NCI-H2029 treated with DMSO at 0.1 percent for 48 hours (cell line): ENCODE data around the gene NUDT14.

ENCODE experiments used
- DNase-seq: peaks from one replicate; lab custom pipeline; 2025; lab: John Stamatoyannopoulos, UW

Gene NUDT14

DNA sequence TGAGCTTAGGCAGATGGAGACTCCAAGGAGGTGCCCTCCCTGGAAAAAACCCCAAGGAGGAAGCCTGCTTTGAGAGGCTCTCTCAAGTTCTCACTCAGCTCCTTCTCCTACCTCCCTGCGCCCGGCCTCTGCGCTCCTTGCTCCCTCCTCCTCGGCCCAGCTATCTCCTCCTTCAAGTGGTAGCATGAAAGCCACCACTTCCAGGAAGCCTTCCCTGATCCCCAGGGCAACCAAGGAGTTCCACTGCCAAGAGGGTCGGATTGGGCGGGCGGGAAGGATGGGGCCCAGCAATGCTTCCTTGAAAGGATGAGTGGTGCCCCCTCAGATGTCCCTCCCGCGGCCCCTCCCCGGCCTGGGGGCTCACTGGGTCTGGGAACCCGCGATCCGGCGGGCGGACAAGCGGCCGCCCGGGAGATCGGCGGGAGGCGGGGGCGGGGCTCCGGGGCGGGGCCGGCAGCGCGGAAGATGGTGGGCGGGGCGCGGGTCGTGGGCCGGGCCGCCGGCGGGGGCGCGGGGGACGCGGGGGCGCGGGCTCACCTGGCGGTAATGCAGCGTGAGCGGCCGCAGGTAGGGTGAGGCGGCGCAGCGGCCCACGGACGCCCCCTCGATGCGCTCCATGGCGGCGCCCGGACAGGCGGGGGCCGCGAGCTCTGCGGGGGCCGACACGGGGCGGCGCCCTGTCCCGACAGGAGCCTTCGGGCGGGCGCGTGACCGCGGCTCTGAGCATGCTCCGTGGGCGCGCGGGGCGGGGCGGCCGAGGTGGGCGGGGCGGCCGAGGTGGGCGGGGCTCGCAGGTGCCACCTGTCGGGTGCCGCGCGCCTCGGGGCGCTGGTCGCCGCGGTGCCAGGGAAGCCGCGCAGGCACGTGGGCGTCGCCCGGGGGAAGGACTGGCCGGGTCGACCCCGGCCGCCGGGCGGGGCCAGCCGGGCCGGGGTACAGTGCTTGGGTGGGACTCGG, at the start of gene NUDT14:
NUDT14 (minus strand) TSS at position 721 of the 957 bp plus-strand sequence; CDS start at position 618, 103 bp downstream.
- DNase-seq = no peak

DNA sequence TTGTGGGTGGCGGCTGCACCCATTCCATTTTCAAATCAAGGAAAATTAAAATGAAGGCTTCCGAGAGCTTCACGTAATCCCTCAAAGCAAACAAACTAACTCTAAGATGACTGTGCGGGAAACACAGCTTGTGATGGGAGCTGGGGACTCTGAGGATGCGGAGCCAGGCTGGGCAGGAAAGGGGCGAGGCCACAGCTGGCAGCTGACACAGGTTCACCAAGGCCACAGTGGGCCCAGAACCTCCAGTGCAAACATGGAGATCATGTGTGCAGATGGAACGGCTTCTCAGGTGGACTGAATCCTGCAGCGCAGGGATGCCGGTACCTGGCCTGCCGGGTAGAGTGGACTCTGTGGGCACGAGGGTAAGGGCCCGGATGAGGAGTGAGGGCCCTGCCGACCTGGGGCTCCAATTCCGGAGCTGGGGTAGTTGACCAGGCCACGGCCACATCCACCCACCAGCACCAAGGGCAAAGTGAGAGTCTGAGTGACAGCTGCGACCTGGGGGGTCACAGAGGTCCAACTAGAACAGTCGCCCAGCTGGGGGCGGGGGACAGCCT, 48.1 kb upstream of the NUDT14 start:
- no peak for DNase-seq

DNA sequence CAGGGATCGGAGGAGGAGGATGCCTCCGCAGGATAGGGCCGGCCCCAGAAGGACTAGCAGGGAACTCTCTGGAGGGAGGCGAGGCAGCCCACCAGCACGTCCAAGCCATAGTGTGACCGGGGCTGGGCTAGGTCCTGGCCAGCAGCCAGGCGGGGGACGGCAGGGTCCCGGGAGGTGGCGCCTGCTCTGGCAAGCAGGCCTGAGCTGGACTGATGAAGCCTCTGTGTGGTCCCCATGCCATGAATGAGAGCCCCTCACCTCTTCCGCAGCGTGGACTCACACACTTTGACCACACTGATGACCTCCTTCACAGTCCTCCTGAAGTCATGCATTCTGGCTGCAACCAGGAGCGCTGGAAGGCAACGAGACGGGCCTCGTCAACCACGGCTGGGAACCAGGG, 47.5 kb upstream of the NUDT14 start:
- DNase-seq = no peak

DNA sequence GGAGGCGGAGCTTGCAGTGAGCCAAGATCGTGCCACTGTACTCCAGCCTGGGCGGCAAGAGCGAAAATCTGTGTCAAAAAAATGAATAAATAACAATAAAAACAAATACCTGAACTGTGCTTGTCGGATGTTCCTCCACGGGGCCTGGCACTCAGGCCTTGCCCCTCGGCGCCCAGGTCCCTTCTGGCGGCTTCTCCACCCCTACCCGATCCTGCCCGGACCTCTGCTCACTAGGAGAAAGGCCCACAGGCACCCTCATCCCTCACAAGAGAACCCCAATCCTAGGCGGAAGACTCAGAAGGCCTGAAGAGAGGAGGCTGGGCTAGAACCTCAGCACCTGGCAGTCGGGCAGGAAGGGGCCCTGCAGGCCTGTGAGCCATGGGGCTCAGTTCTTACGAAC, 46.2 kb upstream of the NUDT14 start:
- no peak for DNase-seq

DNA sequence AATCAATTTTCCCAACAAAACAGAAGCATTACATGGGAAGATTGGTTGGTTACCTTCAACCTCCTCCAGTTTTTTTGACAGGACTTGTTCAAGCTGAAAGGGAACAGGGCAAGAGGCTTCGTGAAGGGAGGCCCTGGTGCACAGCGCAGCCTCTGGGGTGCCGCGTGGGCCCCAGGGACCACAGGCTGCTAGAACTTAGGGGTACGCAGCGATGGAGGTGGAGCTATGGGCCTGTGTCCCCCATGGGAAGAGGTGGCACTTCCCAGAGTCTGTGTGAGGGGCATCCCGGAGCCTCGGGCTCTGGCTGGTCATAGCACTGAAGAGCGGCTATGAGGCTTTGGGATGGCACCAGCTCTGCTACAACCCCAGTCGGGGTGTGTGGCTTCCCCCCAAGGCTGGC, 45.1 kb upstream of the NUDT14 start:
- DNase-seq = no peak

DNA sequence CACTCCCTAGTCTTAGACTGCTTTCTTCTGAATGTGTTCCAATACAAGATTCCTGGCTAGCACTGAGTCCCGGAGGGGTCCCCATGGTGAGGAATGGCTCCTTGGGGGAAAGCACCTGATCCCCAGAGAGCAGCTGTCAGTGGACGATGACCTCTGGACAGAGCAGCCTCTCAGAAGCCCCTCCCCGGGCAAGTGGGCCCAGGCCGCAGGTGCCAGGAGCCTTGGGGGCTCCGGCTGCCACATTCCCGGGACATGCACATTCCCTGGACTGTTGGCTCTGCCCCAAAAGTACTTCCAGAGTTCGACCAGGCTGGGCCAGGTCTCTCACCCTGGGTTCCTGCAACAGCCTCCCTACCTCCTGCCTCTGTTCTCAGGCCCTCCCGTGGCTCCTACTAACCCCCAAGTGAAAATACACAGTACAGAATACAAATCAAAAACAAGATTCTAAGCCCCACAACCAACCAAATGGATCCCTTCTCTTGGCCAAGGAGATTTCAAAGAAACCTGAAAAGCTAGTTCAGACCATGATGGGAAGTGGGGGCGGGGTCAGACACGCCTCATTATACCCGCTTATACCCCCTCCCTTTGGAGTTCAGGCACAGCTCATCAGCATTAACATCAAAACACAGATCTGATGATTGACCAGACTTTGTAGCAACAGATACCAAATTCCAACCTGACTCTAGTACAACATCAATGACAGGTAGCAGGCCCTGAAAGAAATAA, 43.9 kb upstream of the NUDT14 start:
- DNase-seq = no peak

DNA sequence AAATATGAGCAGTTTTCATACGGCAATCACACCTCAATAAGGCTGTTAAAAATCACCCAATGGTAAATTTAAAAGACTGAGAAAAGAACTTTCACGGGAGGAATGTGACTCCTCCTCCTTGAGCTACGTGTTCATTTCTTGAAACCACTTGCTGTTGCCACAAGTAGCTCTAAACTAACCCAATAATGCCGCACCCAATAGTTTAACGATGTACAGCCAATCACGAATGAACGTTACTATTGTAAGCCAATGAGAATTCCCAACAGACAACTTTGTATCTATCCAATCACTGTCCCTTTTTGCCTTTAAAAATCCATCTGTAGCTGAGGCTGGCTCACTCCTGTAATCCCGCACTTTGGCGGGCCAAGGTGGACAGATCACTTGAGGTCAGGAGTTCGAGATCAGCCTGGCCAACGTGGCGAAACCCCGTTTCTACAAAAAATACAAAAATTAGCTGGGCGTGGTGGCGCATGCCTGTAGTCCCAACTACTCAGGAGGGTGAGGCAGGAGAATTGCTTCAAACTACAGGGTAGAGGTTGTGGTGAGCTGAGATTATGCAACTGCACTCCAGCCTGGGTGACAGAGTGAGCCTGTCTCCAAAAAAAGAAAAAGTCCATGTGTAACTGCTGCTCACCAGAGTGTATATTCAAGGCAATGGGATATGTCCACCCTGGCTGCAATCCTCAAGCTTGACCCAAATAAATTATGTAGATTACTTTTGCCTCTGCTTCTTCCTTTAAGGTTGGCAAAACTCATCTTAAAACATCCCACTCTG, 42.8 kb upstream of the NUDT14 start:
- no peak for DNase-seq

DNA sequence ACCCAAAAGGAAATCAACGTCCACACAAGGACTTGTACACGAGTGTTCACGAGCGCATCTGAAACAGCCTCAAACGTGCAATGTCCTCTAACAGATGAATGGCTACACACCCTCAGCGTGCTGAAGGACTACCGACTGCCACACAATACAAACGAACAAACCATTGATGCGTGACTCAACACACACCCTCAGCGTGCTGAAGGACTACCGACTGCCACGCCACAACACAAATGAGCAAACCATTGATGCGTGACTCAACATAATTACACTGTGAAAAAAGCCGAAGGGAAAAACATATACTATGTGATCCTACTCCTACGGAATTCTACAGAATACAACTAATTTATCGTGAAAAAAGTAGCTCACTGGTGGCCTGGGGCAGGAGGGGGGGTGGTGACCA, 42.1 kb upstream of the NUDT14 start:
- no peak for DNase-seq

DNA sequence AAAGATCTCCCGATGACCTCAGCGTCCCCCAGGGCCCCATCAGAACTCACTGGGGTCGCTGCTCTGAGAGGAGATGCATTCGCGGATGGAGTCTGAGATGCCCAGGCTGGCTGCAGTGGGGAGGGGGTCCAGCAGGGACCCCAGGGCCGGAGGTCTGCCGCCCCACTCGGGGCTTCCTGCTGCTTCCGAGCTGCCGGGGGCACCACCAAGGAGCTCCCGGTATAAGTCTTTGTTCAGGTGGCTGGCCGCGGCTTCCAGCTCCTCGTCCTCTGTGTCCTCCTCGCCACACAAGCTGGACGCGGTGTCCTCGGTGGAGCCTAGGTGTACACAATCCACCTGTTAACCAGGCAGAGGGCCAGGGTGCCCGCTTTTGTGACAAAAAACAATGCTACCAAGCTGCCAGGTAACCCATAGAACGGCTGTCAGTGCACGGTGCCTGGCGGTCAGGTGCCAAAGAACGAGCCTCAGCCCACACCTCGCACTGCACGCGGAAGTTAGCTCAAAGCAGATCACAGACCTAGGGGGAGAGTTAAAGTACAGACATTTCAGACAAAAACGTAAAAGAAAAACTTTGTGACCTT, 40.6 kb upstream of the NUDT14 start:
- DNase-seq = no peak

DNA sequence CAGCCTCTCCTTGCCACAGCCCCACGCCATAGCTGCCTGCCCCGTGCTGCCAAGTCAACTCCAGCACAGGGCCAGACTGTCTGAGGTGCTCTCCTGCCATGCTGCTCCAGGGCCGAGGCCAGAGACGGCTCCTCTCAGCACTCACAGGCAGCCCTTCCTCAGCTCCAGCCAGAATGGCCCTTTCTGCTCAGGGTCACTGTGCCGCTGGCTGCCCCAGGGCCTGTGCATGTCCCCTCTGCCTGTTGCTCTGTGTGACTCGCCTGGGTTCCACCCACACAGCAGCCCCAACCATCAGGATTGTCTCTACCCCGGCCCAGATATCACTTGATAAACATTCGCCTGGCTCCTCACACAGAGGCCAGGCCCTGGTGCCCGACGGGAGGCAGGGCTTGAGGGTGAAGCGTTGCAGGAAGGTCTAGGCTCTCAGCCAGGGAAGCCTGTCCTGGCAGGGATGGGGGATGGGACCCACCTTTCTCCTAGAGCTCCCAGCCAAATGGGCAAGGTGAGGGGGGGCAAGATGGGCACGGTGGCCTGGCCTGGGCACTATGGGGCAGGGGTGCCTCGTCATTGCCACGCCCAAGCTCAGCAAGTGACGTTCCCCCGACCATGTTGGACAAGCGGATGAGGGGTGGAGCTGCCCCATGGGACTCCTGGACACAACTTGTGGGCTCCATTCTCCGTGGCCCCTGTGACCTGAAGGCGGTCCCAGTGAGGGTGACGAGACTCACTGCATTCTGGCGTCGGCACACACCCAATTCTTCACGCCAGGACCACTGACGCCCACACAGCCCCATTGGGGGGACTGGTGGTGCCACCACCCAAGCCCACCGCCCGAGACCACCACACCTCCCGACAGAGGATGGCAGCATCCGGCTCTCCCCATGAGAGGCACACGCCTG, 39.8 kb upstream of the NUDT14 start:
- no peak for DNase-seq

DNA sequence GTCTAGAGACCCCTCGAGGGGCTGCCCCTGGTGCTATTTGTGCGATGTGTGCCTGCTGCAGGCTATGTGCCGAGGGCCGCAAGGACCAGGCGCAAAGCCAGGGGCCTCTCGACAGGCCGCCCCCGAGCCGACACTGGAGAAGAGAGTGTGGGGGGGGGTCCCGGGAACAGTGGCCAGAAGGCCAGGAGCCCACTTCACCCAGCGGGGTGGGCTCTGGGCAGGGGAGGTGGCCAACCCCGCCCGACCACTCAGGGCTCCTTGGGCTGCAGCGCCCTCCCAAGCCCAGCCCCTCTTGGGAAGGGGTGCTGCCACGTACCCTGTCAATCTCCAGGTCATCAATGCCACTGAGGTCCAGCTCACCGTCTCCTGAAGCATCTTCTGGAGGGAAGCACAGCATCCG, 38.6 kb upstream of the NUDT14 start:
- DNase-seq = no peak

DNA sequence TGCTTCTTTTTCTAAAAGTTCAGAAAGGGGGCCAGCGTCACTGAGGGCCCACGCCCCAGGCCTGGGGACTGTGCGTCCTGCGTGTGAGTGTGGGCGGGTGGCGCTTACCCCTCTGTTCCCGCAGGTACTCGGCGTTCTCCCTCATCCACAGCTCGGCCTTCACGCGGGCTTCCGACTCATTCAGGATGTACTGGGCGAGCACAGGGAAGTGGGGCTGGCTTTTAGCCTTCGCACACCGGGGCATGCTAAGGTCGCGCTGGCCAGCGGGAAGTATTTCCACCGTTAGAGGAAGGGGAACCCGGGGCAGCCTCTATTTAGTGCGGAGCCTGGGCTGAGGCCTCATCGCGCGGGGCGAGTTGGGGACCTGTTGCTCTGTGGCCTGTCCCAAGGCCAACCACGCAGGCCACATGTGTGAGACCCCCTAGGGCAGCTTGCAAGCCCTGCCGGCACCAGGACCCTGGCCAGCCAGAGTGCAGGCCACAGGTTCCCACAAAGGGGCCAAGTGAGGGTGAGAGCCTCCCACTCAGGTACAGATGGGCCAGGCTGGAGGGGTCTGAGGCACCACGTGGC, 38.0 kb upstream of the NUDT14 start:
- no peak for DNase-seq

DNA sequence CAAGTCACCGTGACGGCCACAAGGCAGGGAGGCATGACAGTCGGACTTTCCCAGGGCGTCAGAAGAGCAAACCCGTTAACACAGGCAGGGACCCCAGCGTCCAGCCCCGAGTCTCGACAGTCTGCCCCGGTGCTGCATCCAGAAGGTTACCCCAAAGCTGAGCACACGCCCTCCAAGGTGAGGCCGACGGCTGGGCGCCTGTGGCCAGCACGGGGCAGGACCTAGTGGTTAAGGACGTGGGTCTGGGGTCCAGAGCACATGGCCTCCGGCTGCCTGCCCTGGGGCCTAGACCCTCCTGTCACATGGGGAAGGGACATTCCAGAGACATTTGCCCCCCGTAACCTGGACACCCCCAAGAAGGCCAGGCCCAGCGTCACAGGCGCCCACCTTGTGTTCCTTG, 37.5 kb upstream of the NUDT14 start:
- no peak for DNase-seq

DNA sequence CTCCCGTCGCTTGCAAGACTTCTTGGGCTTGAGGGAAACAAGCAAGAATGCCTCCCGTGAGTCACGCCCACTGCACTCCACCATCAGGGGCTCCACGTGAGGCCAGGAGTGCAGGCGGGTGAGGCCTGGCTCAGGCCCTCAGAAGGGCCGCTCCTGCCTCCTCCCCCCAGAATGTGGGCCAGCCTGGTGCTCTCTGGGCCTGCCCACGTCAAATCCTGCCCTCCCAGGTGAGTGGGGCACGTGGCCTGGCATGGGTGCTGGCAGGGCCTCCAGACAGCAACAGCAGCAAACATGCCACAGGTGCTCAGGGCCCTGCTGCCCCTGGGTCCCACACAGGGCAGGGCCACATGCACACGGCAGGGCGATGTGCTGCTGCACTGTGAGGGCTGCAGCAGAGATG, 36.7 kb upstream of the NUDT14 start:
- DNase-seq = no peak

DNA sequence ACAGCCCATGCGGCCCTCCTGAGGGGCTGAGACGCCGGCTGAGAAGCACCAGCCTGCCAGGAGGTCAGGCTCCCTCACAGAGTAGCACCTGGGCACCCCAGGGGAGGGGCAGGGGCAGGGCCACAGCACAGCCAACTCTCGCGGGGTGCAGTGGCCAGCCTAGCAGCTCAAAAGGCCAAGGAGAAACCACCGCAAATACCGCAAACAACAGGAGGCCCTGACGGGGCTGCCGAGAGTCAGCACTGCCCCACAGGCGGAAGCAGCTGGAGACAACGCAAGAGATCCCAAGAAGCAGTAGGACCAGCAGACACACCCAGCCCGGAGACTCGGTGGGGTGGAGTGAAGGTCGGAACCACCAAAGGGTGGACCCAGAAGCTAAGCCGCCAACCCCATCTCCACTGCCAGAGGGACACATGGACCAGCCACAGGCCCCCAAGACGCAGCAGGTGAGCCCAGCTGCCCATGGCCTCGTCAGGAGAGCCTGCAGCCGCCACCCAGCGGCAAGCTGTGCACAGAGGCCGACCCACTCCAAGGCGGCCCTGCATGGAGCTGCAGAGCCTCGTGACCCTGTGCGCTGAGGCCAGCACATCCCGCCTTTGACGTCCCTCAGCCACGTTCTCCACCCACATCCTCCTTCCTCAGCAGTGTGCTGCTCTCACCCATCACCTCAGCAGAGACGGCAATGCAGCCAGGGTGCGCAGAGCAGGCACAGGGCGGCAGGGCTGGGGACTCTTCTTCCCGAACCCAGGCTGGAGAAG, 35.6 kb upstream of the NUDT14 start:
- DNase-seq = no peak

DNA sequence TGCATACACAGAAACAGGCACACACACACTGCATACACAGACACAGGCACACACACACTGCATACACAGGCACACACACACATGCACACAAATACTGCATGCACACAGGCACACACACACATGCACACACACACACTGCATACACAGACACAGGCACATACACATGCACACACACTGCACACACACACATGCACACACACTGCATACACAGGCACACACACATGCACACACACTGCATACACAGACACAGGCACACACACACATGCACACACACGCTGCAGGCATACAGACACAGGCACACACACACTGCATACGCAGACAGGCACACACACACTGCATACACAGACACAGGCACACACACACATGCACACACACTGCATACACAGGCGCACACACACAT, 34.5 kb upstream of the NUDT14 start:
- DNase-seq = no peak

DNA sequence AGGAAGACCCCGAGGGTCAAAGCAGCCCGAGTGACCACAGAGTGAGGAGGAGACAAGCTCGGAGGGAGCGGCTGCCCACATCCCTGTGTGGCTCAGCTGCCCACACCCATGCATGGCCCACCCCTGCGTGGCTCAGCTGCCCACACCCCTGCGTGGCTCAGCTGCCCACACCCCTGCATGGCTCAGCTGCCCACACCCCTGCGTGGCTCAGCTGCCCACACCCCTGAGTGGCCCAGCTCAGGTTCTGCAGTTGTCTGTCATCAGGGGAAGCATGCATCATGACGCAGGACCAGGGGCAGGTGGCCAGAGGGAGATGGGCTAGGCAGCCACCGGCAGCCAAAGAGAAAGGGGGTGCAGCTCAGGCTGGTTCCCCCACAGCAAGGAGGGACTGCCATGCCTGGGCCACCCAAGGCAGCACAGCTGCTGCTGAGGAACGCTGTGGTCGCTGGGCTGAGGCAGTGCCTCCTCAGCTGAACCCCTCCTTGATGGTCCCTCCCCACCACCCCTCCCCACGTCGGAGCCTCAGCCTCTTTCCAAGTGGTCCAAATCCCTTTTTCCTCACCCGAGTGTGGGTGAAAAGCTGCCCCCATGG, 33.3 kb upstream of the NUDT14 start:
- no peak for DNase-seq

DNA sequence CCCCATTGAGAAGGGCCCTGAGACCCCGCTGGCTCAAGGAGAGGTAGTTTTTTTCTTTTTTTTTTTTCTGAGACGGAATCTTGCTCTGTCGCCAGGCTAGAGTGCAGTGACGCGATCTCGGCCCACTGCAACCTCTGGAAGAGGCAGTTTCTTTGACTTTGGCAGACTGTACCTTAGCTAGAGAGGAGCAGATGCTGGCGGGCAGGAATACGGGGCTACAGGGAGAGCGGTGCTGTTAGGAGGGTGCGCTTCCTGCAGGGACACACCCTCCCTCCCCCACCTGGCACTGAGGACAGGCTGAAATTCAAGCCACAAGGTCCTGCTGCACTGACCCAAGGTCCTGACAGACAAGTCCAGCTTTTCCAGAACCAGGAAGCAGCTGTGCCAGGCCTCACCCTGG, 32.2 kb upstream of the NUDT14 start:
- DNase-seq = no peak
